ENCODE data around the gene C11orf24. TPM values are rescaled to one million over a fixed set of nuclear protein-coding genes. Genes with fewer than 3 reads are reported as not detected.
A peak's percentile ranks its signal among the peaks of the same experiment; 100 is the strongest.

The C11orf24 gene
- total and polyA plus RNA-seq, 9 of the 15 experiments (the other 6 are each of a cell fraction or from before 2014, with no cell fraction given), result 2.0 to 65.2 (median 32.5) TPM

GRCh38 chr11:68271023-68271780, 571 bp downstream of the C11orf24 start (continued):
- TF ChIP-seq PRDM10 (IDR thresholded peaks at IDR 0.05; ENCODE audit: partially characterized antibody) (peak; percentile 98), TCF7L2 (IDR thresholded peaks at IDR 0.05; ENCODE audit: low read depth, low read length) (0 out of 2 replicates have a peak, but pooled peaks have one; percentile 9), ZNF785 (CRISPR knock-in tag; IDR thresholded peaks at IDR 0.05) (no peak), ATF3 (IDR thresholded peaks at IDR 0.05) (no peak; the same call in 1 of the 2 replicates), ATF3 (CRISPR knock-in tag; conservative IDR thresholded peaks at IDR 0.05) (peak; percentile 59), SAP30 (IDR thresholded peaks at IDR 0.05; ENCODE audit: borderline replicate concordance, insufficient read depth, low read depth, low read length, poor library complexity, severe bottlenecking) (peak; percentile 48), ETS2 (tag; IDR thresholded peaks at IDR 0.05; ENCODE audit: borderline replicate concordance, poor library complexity, severe bottlenecking) (no peak), ARID4B (CRISPR knock-in tag; IDR thresholded peaks at IDR 0.05) (0 out of 2 replicates have a peak, but pooled peaks have one; percentile 16), THRAP3 (IDR thresholded peaks at IDR 0.05; ENCODE audit: borderline replicate concordance) (no peak), THRB (CRISPR knock-in tag; conservative IDR thresholded peaks at IDR 0.05) (peak; percentile 96), ATF7 (IDR thresholded peaks at IDR 0.05) (no peak; the same call in 1 of the 2 replicates), SRSF9 (IDR thresholded peaks at IDR 0.05; ENCODE audit: borderline replicate concordance, low read depth, low read length) (no peak), FOXA1 (IDR thresholded peaks at IDR 0.05; ENCODE audit: borderline replicate concordance) (0 out of 2 replicates have a peak, but pooled peaks have one; percentile 15), KAT7 (CRISPR knock-in tag; IDR thresholded peaks at IDR 0.05; ENCODE audit: borderline replicate concordance) (peak; percentile 26; the same call in 1 of the 2 replicates)
